Thyroid gland (tissue), 4 donors: Measurements from ENCODE around the gene AIFM1. TPM values are rescaled to one million over a fixed set of nuclear protein-coding genes. Genes with fewer than 3 reads are reported as not detected.

Source experiments
- DNase-seq, 2 donors: peaks; one replicate each; pipeline ENCODE4 v3.0.0-alpha.2; 2019
- H3K27ac ChIP-seq, 3 donors: fragments of 200-600 bp; sonication (generic); 1 replicate in 2 of 3; 2 replicates in 1 of 3; pipeline ENCODE4 v1.5.1; 2016 to 2019; ENCODE audit warnings: mild to moderate bottlenecking in 1 of 3, moderate library complexity in 1 of 3
- H3K27me3 ChIP-seq: fragments of 200-600 bp; sonication (generic); one replicate; pipeline ENCODE4 v1.5.1; 2019
- H3K36me3 ChIP-seq, 2 donors: fragments of 200-600 bp; sonication (generic); one replicate each; pipeline ENCODE4 v1.5.1; 2016 to 2019
- H3K4me1 ChIP-seq, 2 donors: fragments of 200-600 bp; sonication (generic); one replicate each; pipeline ENCODE4 v1.5.1; 2017 to 2019
- H3K4me3 ChIP-seq, 3 donors: fragments of 200-600 bp; sonication (generic); replicated peaks in 1 of 3; 1 replicate in 2 of 3; 2 replicates in 1 of 3; pipeline ENCODE4 v1.5.1; 2016; ENCODE audit warnings: mild to moderate bottlenecking in 1 of 3
- H3K9me3 ChIP-seq: fragments of 200-600 bp; sonication (generic); one replicate; pipeline ENCODE4 v1.5.1; 2017
- POLR2A ChIP-seq, 2 donors: fragments of 450-650 bp; IDR thresholded peaks; one replicate each; pipeline ENCODE4 v1.6.1; 2017; ENCODE audit warnings: antibody characterized with exemption in 2 of 2, mild to moderate bottlenecking in 2 of 2, moderate library complexity in 1 of 2
- WGBS, 2 donors: methylation state at CpG; one replicate each; pipeline ENCODE4 v1.1.5; 2017; 5-methylcytosine and 5-hydroxymethylcytosine counted together
- intact Hi-C: fragments of 100-400 bp; cut with DNase I; formaldehyde crosslinking; loops from one replicate; pipeline ENCODE4 v1.15.1; 2023
- total RNA-seq, 4 donors: library from RNA; depleted of rRNA; stranded (reverse); fragments of >200 nt; gene quantifications; one replicate each; pipeline ENCODE4 v1.2.3, GENCODE V29; 2016
- TF ChIP-seq, protein P1 (sequence below), 6 experiments: fragments of 200-600 bp in 3 of 6; fragments of 450-650 bp in 3 of 6; sonication (generic) in 3 of 6; IDR thresholded peaks; one replicate each; pipeline ENCODE4 v1.5.1; 2016 to 2019; ENCODE audit warnings: antibody characterized with exemption in 6 of 6, mild to moderate bottlenecking in 2 of 6, inconsistent platforms in 1 of 6, moderate library complexity in 1 of 6

Gene AIFM1
- total RNA-seq, 4 donors from 2014 or later, result 13.3 to 21.1 (median 17.3) TPM

DNA sequence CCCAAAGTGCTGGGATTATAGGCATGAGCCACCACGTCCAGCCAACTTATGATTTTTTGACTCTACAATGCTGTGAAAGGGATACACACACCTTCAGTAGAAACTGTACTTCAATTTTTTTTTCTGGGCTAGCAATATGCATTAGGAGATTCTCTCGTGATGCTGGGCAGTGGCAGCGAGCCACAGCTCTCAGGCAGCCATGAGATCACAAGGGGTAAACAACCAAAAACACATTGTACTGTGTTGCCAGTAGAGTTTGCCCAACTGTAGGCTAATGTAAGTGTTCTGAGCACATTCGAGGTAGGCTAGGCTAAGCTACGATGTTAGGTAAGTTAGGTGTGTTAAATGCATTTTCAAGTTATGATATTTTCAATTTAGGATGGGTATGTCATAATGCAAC is 31.8 kb upstream of the AIFM1 start:
- Histone ChIP-seq H3K4me1 (no peaks in the 10 kb centered on the region), H3K4me3 (no peak overlapping the region), H3K27ac (no peak overlapping the region), H3K9me3 (no peaks in the 10 kb centered on the region), H3K36me3 (no peaks in the 10 kb centered on the region), H3K27me3 (no peaks in the 10 kb centered on the region)
- TF ChIP-seq, protein P1, sequence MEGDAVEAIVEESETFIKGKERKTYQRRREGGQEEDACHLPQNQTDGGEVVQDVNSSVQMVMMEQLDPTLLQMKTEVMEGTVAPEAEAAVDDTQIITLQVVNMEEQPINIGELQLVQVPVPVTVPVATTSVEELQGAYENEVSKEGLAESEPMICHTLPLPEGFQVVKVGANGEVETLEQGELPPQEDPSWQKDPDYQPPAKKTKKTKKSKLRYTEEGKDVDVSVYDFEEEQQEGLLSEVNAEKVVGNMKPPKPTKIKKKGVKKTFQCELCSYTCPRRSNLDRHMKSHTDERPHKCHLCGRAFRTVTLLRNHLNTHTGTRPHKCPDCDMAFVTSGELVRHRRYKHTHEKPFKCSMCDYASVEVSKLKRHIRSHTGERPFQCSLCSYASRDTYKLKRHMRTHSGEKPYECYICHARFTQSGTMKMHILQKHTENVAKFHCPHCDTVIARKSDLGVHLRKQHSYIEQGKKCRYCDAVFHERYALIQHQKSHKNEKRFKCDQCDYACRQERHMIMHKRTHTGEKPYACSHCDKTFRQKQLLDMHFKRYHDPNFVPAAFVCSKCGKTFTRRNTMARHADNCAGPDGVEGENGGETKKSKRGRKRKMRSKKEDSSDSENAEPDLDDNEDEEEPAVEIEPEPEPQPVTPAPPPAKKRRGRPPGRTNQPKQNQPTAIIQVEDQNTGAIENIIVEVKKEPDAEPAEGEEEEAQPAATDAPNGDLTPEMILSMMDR (IDR thresholded peaks at IDR 0.05), result no peak
- TF ChIP-seq POLR2A (IDR thresholded peaks at IDR 0.05), result no peak
- DNase-seq, result no peak
- intact Hi-C loops, result no loop called here
- 79 to 86% methylated on average over 4 to 5 of the region's 5 CpGs for WGBS, 2 donors

DNA sequence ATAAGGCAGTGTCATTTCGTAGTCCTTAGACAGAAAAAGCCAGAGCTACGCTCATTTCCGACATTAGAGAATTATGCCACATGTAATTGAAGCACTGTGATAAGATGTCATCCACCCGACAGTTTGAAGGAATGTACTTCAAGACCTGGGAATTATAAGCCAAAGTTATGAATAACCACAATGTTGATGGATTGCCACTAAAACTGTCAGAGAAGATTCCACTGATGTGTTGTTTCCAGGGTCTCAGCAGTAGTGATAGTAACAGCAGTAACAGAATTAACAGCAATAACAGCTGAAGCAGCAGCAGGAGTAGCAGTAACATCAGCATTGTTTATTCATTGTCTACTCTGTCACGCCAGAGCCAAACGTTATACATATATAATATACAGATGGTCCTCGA is 30.8 kb upstream of the AIFM1 start:
- H3K36me3 ChIP-seq, result no peaks in the 10 kb centered on the region
- intact Hi-C loops, result no loop called here
- no peak overlapping the region for H3K27ac ChIP-seq
- H3K27me3 ChIP-seq, result no peaks in the 10 kb centered on the region
- DNase-seq, result no peak
- WGBS, 2 donors, result 78 to 80% methylated on average over 7 of the region's 7 CpGs
- H3K4me1 ChIP-seq, result no peaks in the 10 kb centered on the region
- TF ChIP-seq POLR2A (IDR thresholded peaks at IDR 0.05), result no peak
- TF ChIP-seq, protein P1 (IDR thresholded peaks at IDR 0.05), result no peak
- no peaks in the 10 kb centered on the region for H3K9me3 ChIP-seq
- no peak overlapping the region for H3K4me3 ChIP-seq

DNA sequence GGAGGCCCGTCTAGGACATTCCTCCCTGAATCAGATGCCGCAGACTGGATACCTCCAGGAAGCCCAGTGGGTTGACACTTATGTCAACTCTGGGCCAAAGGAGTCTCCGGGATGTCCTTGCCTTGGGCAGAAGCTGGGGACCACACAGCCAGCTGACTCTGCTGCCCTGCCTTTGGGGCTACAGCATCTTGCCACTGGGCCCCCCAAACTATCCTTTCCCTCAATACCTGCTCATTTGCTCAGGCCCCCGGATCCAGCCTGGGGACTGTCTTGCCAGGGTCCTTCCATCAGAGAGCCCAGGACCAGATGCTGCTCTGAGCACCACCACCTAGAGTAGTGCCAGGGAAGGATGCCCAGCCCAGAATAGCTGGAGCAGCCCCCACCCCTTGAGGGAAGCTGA is 25.2 kb upstream of the AIFM1 start:
- intact Hi-C loops, result loop anchor here (5.0 kb wide), 1 partner anchor 108 kb away; no protein-coding TSS in a partner anchor
- TF ChIP-seq, protein P1 (IDR thresholded peaks at IDR 0.05), result no peak
- TF ChIP-seq POLR2A (IDR thresholded peaks at IDR 0.05), result no peak
- no peak for DNase-seq

DNA sequence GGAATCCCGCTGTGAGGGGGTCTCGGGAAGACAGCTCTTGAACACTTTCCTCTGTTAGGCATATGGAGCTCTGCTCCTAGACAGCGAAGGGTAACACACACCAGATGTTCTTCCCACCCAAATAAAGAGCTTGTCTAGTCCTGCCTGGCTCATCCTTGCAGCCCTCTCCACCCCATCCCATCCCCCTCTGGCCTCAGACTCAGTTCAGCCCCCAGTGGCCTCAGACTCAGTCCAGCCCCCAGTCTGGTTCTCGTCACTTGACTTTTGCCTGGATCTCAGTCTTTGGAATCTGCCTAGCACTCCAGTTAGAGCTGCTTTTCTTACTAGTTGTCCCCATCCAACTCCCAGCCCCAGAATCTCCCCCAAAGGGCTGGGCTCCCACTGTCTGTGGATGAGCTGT is 21.0 kb upstream of the AIFM1 start:
- 62 to 71% methylated on average over 2 to 4 of the region's 4 CpGs for WGBS, 2 donors
- TF ChIP-seq, protein P1 (IDR thresholded peaks at IDR 0.05), result no peak
- no peak for TF ChIP-seq POLR2A (IDR thresholded peaks at IDR 0.05)
- intact Hi-C loops, result no loop called here
- no peaks in the 10 kb centered on the region for H3K27me3 ChIP-seq
- no peaks in the 10 kb centered on the region for H3K4me1 ChIP-seq
- H3K4me3 ChIP-seq, result no peak overlapping the region
- H3K9me3 ChIP-seq, result no peaks in the 10 kb centered on the region
- DNase-seq, result no peak
- H3K36me3 ChIP-seq, result no peaks in the 10 kb centered on the region
- no peak overlapping the region for H3K27ac ChIP-seq

More for the DNA sequence above, 25.2 kb upstream of the AIFM1 start:
- no peaks in the 10 kb centered on the region for H3K36me3 ChIP-seq
- H3K27me3 ChIP-seq, result no peaks in the 10 kb centered on the region
- WGBS, 2 donors, result 95% methylated on average over 3 of the region's 4 CpGs; no CpG with 5 or more reads in 1 of the 2 donors
- H3K9me3 ChIP-seq, result no peaks in the 10 kb centered on the region
- no peaks in the 10 kb centered on the region for H3K4me1 ChIP-seq
- H3K4me3 ChIP-seq, result no peak overlapping the region
- H3K27ac ChIP-seq, result no peak overlapping the region

DNA sequence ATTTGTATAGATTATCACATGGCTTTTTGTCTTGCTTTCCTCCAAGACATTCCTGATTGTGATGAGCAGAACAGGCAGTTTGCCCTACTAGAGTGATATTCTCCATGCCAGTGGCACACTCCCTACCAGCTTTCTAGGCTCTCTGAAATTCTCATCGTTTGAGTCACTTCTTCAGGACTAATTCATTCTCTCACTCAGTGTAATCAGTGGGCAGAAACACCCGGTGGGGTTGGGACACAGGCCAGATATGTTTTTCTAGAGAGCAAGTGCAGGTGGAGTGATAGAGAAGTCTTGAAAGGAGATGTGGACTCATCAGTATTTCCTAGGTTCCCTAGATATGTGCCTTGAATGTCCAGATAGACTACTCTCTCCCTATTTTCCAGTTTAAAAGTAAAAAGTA is 19.2 kb upstream of the AIFM1 start:
- Histone ChIP-seq H3K36me3 (no peaks in the 10 kb centered on the region), H3K4me1 (no peaks in the 10 kb centered on the region), H3K27ac (no peak overlapping the region), H3K4me3 (no peak overlapping the region), H3K27me3 (no peaks in the 10 kb centered on the region), H3K9me3 (no peaks in the 10 kb centered on the region)
- TF ChIP-seq, protein P1 (IDR thresholded peaks at IDR 0.05), result no peak
- no peak for TF ChIP-seq POLR2A (IDR thresholded peaks at IDR 0.05)
- intact Hi-C loops, result no loop called here
- 55 to 74% methylated on average over 2 of the region's 2 CpGs for WGBS, 2 donors
- DNase-seq, result no peak
